HEK293T (cell line): ENCODE results near the gene TAOK1.

Source experiments
- CTCF ChIA-PET: fragments of 350-600 bp; formaldehyde crosslinking; extraction: SDS; loops from one replicate; lab custom pipeline; 2021; ENCODE audit warnings: antibody characterized with exemption, inconsistent platforms; lab: Yijun Ruan, JAX
- POLR2A ChIA-PET: fragments of 350-600 bp; formaldehyde crosslinking; extraction: SDS; loops from one replicate; lab custom pipeline; 2020; ENCODE audit warnings: antibody characterized with exemption, inconsistent platforms; lab: Yijun Ruan, JAX
- DNase-seq: peaks from one replicate; pipeline ENCODE4 v3.0.0; 2012; ENCODE audit warnings: mixed read lengths; ENCODE audit errors: extremely low spot score
- ARNT ChIP-seq: fragments of 450-650 bp; IDR thresholded peaks from 2 replicates; pipeline ENCODE4 v1.6.1; 2017; ENCODE audit warnings: mild to moderate bottlenecking
- BHLHE40 ChIP-seq: fragments of 450-650 bp; IDR thresholded peaks from 2 replicates; pipeline ENCODE4 v1.6.1; 2016; ENCODE audit warnings: mild to moderate bottlenecking, moderate library complexity, borderline replicate concordance
- CTBP1 ChIP-seq: fragments of 450-650 bp; IDR thresholded peaks from 2 replicates; pipeline ENCODE4 v1.6.1; 2016; ENCODE audit warnings: borderline replicate concordance
- ELF4 ChIP-seq: fragments of 450-650 bp; IDR thresholded peaks from 2 replicates; pipeline ENCODE4 v1.6.1; 2017; ENCODE audit warnings: antibody characterized with exemption
- FOXA1 ChIP-seq: fragments of 450-650 bp; IDR thresholded peaks from 2 replicates; pipeline ENCODE4 v1.6.1; 2016; ENCODE audit warnings: mild to moderate bottlenecking
- FOXK2 ChIP-seq: fragments of 450-650 bp; IDR thresholded peaks from 2 replicates; pipeline ENCODE4 v1.6.1; 2016; ENCODE audit warnings: mild to moderate bottlenecking
- FOXM1 ChIP-seq: fragments of 450-650 bp; IDR thresholded peaks from 2 replicates; pipeline ENCODE4 v1.6.1; 2017; ENCODE audit warnings: mild to moderate bottlenecking, borderline replicate concordance
- HDGF ChIP-seq: fragments of 450-650 bp; IDR thresholded peaks from 2 replicates; pipeline ENCODE4 v1.6.1; 2017; ENCODE audit warnings: antibody characterized with exemption, borderline replicate concordance
- L3MBTL2 ChIP-seq: fragments of 450-650 bp; conservative IDR thresholded peaks from 2 replicates; pipeline ENCODE4 v1.6.1; 2016; ENCODE audit warnings: mild to moderate bottlenecking
- LEF1 ChIP-seq: fragments of 450-650 bp; IDR thresholded peaks from 2 replicates; pipeline ENCODE4 v1.6.1; 2017; ENCODE audit warnings: mild to moderate bottlenecking, borderline replicate concordance
- NFRKB ChIP-seq: fragments of 450-650 bp; IDR thresholded peaks from 2 replicates; pipeline ENCODE4 v1.6.1; 2016; ENCODE audit warnings: mild to moderate bottlenecking, moderate library complexity
- PKNOX1 ChIP-seq: fragments of 450-650 bp; IDR thresholded peaks from 2 replicates; pipeline ENCODE4 v1.6.1; 2016
- SP1 ChIP-seq: fragments of 450-650 bp; IDR thresholded peaks from 2 replicates; pipeline ENCODE4 v1.6.1; 2017
- SUZ12 ChIP-seq: fragments of 450-650 bp; IDR thresholded peaks from 2 replicates; pipeline ENCODE4 v1.6.1; 2016; ENCODE audit warnings: mild to moderate bottlenecking
- TARDBP ChIP-seq: fragments of 450-650 bp; IDR thresholded peaks from 2 replicates; pipeline ENCODE4 v1.6.1; 2016
- ZNF384 ChIP-seq: fragments of 450-650 bp; IDR thresholded peaks from 2 replicates; pipeline ENCODE4 v1.6.1; 2016

The TAOK1 gene

GRCh38 chr17:29346462-29346861, 43.7 kb upstream of the TAOK1 start:
- POLR2A ChIA-PET: interaction anchor here (2.7 kb wide), 1 partner anchor 52 kb away, joined by 10 read pairs; the partner anchor contains the start of gene NUFIP2

GRCh38 chr17:29347831-29348629, 42.1 kb upstream of the TAOK1 start:
- no peak for TF ChIP-seq ARNT
- no peak for TF ChIP-seq ELF4
- TF ChIP-seq NFRKB: no peak
- TF ChIP-seq BHLHE40: no peak
- TF ChIP-seq TARDBP: no peak
- TF ChIP-seq CTBP1: no peak
- no peak for TF ChIP-seq HDGF
- TF ChIP-seq FOXA1: no peak
- no peak for TF ChIP-seq PKNOX1
- TF ChIP-seq FOXK2: no peak
- no peak for TF ChIP-seq LEF1
- no peak for TF ChIP-seq SP1
- TF ChIP-seq SUZ12: no peak
- no peak for TF ChIP-seq FOXM1
- POLR2A ChIA-PET: interaction anchor here (2.1 kb wide), 1 partner anchor 54 kb away, joined by 8 read pairs; the partner anchor contains the start of gene NUFIP2
- DNase-seq: no peak
- CTCF ChIA-PET: interaction anchor here (0.6 to 1.3 kb wide), 2 partner anchors 22 to 600 kb away, joined by 3 read pairs; no protein-coding TSS in a partner anchor

More at GRCh38 chr17:29346462-29346861, 43.7 kb upstream of the TAOK1 start:
- no peak for DNase-seq
- TF ChIP-seq HDGF (no peak), FOXK2 (no peak), FOXA1 (no peak), SUZ12 (no peak), NFRKB (no peak), FOXM1 (no peak), PKNOX1 (no peak), TARDBP (no peak)
- CTCF ChIA-PET: interaction anchor here (0.6 to 1.1 kb wide), 2 partner anchors 25 to 90 kb away, joined by 3 to 4 read pairs; no protein-coding TSS in a partner anchor

GRCh38 chr17:29349409-29349808, 40.8 kb upstream of the TAOK1 start:
- CTCF ChIA-PET: interaction anchor here (0.6 kb wide), 1 partner anchor 368 kb away, joined by 3 read pairs; no protein-coding TSS in a partner anchor
- POLR2A ChIA-PET: interaction anchor here (2.1 kb wide), 1 partner anchor 55 kb away, joined by 8 read pairs; the partner anchor contains the start of gene NUFIP2
- DNase-seq: no peak
- TF ChIP-seq PKNOX1: no peak

GRCh38 chr17:29352146-29352545, 38.0 kb upstream of the TAOK1 start:
- TF ChIP-seq BHLHE40 (no peak), FOXA1 (no peak), HDGF (no peak), FOXK2 (no peak), PKNOX1 (no peak), L3MBTL2 (no peak), LEF1 (no peak), SP1 (no peak), ELF4 (no peak), SUZ12 (no peak), ARNT (no peak), ZNF384 (no peak), CTBP1 (no peak), TARDBP (no peak), FOXM1 (no peak), NFRKB (no peak)
- DNase-seq: no peak
- ChIA-PET CTCF (interaction anchor here (0.6 kb wide), 2 partner anchors 36 to 189 kb away, joined by 3 read pairs; no protein-coding TSS in a partner anchor), POLR2A (interaction anchor here (1.6 kb wide), 1 partner anchor 58 kb away, joined by 3 read pairs; the partner anchor contains the start of gene NUFIP2)

- no peak for DNase-seq
- POLR2A ChIA-PET: no interaction called here
- TF ChIP-seq PKNOX1 (no peak), ZNF384 (no peak), LEF1 (no peak), NFRKB (no peak), BHLHE40 (no peak), HDGF (no peak), FOXK2 (no peak), FOXA1 (no peak), ELF4 (no peak), TARDBP (no peak), FOXM1 (no peak), SP1 (no peak), L3MBTL2 (no peak), SUZ12 (no peak), ARNT (no peak), CTBP1 (no peak)
- CTCF ChIA-PET: no interaction called here
These were observed 32.9 kb upstream of the TAOK1 start for GRCh38 chr17:29357232-29357631.
